ENCODE measurements around the gene SLC12A3. TPM values are rescaled to one million over a fixed set of nuclear protein-coding genes. Genes with fewer than 3 reads are reported as not detected.

SLC12A3 gene
- total RNA-seq, 1 experiment from 2014 or later, result not detected

- Histone ChIP-seq H3K27me3 (ENCODE audit: low read length) (no peaks in the 10 kb centered on the region), H2AFZ (ENCODE audit: low read length) (no peak overlapping the region), H3K4me1 (ENCODE audit: low read length) (peaks cover 73% of the 10 kb centered on the region), H3K9me3 (ENCODE audit: low read length) (no peaks in the 10 kb centered on the region), H3K79me2 (ENCODE audit: low read length) (peaks cover 38% of the 10 kb centered on the region), H3K4me3 (ENCODE audit: low read length) (no peak overlapping the region), H3K9me2 (replicated peaks; ENCODE audit: insufficient read depth, low read length) (no peaks in the 10 kb centered on the region), H3K36me3 (ENCODE audit: insufficient read depth, low read length) (peaks cover 88% of the 10 kb centered on the region), H3K4me2 (ENCODE audit: low read depth, low read length, poor library complexity, severe bottlenecking) (peak overlapping the region; percentile 7), H4K20me1 (ENCODE audit: insufficient read depth, low read depth, low read length) (peaks cover 9% of the 10 kb centered on the region; the same call in 1 of the 2 replicates), H3K27ac (ENCODE audit: low read length) (peak overlapping the region; percentile 50), H3K9ac (ENCODE audit: low read length) (no peak overlapping the region)
- DNase-seq, result no peak
Measured at GRCh38 chr16:56939801-56940200, 74.8 kb downstream of the SLC12A3 start.

DNA sequence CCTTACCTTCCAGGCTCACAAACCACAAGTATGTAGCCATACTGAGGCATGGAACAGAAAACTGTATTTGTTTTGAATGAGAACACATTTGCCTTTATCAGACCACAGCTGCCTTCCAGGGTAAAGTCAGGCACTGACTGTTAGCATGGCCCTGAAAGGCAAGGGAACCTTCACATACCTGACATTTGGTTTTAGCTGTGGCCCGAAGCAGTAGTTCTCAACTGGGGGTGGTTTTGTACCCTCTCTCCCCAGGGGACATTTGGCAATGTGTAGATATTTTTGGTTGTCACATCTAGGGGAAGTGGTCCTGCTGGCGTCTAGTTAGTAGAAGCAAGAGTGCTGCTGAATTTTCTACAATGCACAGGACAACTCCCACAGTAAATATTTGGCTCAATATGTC lies 76.1 kb downstream of the SLC12A3 start:
- Histone ChIP-seq H3K27ac (ENCODE audit: low read length) (peak overlapping the region; percentile 56), H3K79me2 (ENCODE audit: low read length) (peaks cover 25% of the 10 kb centered on the region), H3K27me3 (ENCODE audit: low read length) (no peaks in the 10 kb centered on the region), H3K9ac (ENCODE audit: low read length) (no peak overlapping the region), H2AFZ (ENCODE audit: low read length) (no peak overlapping the region), H3K36me3 (ENCODE audit: insufficient read depth, low read length) (peaks cover 82% of the 10 kb centered on the region), H3K4me3 (ENCODE audit: low read length) (no peak overlapping the region), H3K9me2 (replicated peaks; ENCODE audit: insufficient read depth, low read length) (no peaks in the 10 kb centered on the region), H3K4me2 (ENCODE audit: low read depth, low read length, poor library complexity, severe bottlenecking) (peak overlapping the region; percentile 34), H3K4me1 (ENCODE audit: low read length) (peaks cover 60% of the 10 kb centered on the region), H4K20me1 (ENCODE audit: insufficient read depth, low read depth, low read length) (0 out of 2 replicates have a peak, but pooled peaks cover 3% of the 10 kb centered on the region), H3K9me3 (ENCODE audit: low read length) (no peaks in the 10 kb centered on the region)
- DNase-seq, result no peak

DNA sequence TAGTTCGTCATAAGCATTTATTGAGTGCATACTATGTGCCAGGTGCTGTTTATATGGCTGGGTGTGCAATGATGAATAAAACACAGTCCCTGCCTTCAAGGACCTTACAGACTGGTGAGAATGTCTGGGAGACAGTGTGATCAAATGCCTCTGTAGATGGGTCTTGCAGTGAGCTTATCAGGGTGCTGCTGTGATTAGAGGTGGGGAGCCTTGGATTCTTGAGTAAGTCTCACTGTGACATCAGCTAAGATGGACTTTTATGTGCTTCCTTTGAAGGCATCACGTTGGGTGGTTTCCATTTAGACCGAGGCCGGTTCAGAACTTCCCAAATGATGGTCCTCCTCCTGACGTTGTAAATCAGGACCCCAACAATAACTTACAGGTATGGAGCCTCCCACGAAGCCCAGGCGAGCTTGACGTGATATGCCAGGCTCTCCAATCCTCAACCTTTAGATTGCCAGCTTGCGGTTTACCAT lies 76.9 kb downstream of the SLC12A3 start:
- Histone ChIP-seq H3K9me3 (ENCODE audit: low read length) (no peaks in the 10 kb centered on the region), H3K27me3 (ENCODE audit: low read length) (no peaks in the 10 kb centered on the region), H3K4me3 (ENCODE audit: low read length) (no peak overlapping the region), H3K4me1 (ENCODE audit: low read length) (peaks cover 52% of the 10 kb centered on the region), H3K9ac (ENCODE audit: low read length) (no peak overlapping the region), H3K79me2 (ENCODE audit: low read length) (peaks cover 17% of the 10 kb centered on the region), H2AFZ (ENCODE audit: low read length) (no peak overlapping the region), H3K36me3 (ENCODE audit: insufficient read depth, low read length) (peaks cover 74% of the 10 kb centered on the region), H3K27ac (ENCODE audit: low read length) (peak overlapping the region; percentile 56), H3K4me2 (ENCODE audit: low read depth, low read length, poor library complexity, severe bottlenecking) (no peak overlapping the region), H4K20me1 (ENCODE audit: insufficient read depth, low read depth, low read length) (0 out of 2 replicates have a peak, but pooled peaks cover 3% of the 10 kb centered on the region), H3K9me2 (replicated peaks; ENCODE audit: insufficient read depth, low read length) (no peaks in the 10 kb centered on the region)
- DNase-seq, result no peak

- peaks cover 34% of the 10 kb centered on the region for H3K4me1 ChIP-seq (ENCODE audit: low read length)
- no peak overlapping the region for H3K4me3 ChIP-seq (ENCODE audit: low read length)
- no peaks in the 10 kb centered on the region for H3K9me2 ChIP-seq (replicated peaks; ENCODE audit: insufficient read depth, low read length)
- H3K79me2 ChIP-seq (ENCODE audit: low read length), result 0 out of 2 replicates have a peak, but pooled peaks cover 3% of the 10 kb centered on the region
- H3K36me3 ChIP-seq (ENCODE audit: insufficient read depth, low read length), result peaks cover 57% of the 10 kb centered on the region
- 0 out of 2 replicates have a peak, but pooled peaks cover 3% of the 10 kb centered on the region for H4K20me1 ChIP-seq (ENCODE audit: insufficient read depth, low read depth, low read length)
- H3K27ac ChIP-seq (ENCODE audit: low read length), result no peak overlapping the region
- no peak overlapping the region for H2AFZ ChIP-seq (ENCODE audit: low read length)
- no peaks in the 10 kb centered on the region for H3K27me3 ChIP-seq (ENCODE audit: low read length)
- no peak overlapping the region for H3K9ac ChIP-seq (ENCODE audit: low read length)
- no peak for DNase-seq
- no peak overlapping the region for H3K4me2 ChIP-seq (ENCODE audit: low read depth, low read length, poor library complexity, severe bottlenecking)
- H3K9me3 ChIP-seq (ENCODE audit: low read length), result no peaks in the 10 kb centered on the region
Measured at GRCh38 chr16:56943761-56944375, 78.9 kb downstream of the SLC12A3 start.

- Histone ChIP-seq H3K4me2 (ENCODE audit: low read depth, low read length, poor library complexity, severe bottlenecking) (no peak overlapping the region), H3K4me1 (ENCODE audit: low read length) (peaks cover 32% of the 10 kb centered on the region), H3K9ac (ENCODE audit: low read length) (no peak overlapping the region), H3K27ac (ENCODE audit: low read length) (no peak overlapping the region), H3K36me3 (ENCODE audit: insufficient read depth, low read length) (peaks cover 43% of the 10 kb centered on the region), H4K20me1 (ENCODE audit: insufficient read depth, low read depth, low read length) (no peaks in the 10 kb centered on the region), H3K27me3 (ENCODE audit: low read length) (no peaks in the 10 kb centered on the region), H3K9me3 (ENCODE audit: low read length) (no peaks in the 10 kb centered on the region), H3K4me3 (ENCODE audit: low read length) (no peak overlapping the region), H3K79me2 (ENCODE audit: low read length) (no peaks in the 10 kb centered on the region), H2AFZ (ENCODE audit: low read length) (no peak overlapping the region), H3K9me2 (replicated peaks; ENCODE audit: insufficient read depth, low read length) (no peaks in the 10 kb centered on the region)
- DNase-seq, result no peak
Measured at GRCh38 chr16:56944954-56945839, 80.2 kb downstream of the SLC12A3 start.

DNA sequence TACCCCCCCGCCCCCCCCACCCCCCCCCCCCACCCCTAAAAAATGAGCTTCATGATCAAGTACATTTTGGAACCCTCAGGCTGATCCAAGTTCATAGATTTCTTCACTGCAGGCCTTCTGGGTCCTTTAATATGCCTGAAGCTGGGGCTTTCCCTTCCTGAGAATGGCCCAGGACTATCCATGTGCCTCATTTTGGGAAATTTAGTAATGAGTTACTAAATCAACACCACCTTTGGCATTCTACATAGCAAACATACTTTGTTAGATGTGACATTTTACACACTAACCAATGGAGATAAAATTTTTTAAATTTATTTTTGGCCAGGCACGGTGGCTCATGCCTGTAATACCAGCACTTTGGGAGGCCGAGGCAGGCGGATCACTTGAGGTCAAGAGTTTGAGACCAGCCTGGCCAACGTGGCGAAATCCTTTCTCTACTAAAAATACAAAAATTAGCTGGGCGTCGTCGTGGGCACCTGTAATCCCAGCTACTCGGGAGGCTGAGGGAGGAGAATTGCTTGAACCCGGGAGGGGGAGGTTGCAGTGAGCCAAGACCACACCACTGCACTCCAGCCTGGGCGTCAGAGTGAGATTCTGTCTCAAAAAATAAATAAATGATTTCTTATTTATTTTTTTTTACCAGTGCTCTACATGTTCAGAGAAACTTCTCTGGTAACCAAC lies 81.0 kb downstream of the SLC12A3 start:
- Histone ChIP-seq H3K9ac (ENCODE audit: low read length) (no peak overlapping the region), H3K27me3 (ENCODE audit: low read length) (no peaks in the 10 kb centered on the region), H3K27ac (ENCODE audit: low read length) (no peak overlapping the region), H3K4me3 (ENCODE audit: low read length) (no peak overlapping the region), H3K36me3 (ENCODE audit: insufficient read depth, low read length) (peaks cover 40% of the 10 kb centered on the region), H3K4me1 (ENCODE audit: low read length) (peaks cover 32% of the 10 kb centered on the region), H4K20me1 (ENCODE audit: insufficient read depth, low read depth, low read length) (no peaks in the 10 kb centered on the region), H3K4me2 (ENCODE audit: low read depth, low read length, poor library complexity, severe bottlenecking) (no peak overlapping the region), H3K9me3 (ENCODE audit: low read length) (no peaks in the 10 kb centered on the region), H2AFZ (ENCODE audit: low read length) (no peak overlapping the region), H3K79me2 (ENCODE audit: low read length) (no peaks in the 10 kb centered on the region), H3K9me2 (replicated peaks; ENCODE audit: insufficient read depth, low read length) (no peaks in the 10 kb centered on the region)
- DNase-seq, result no peak

- H4K20me1 ChIP-seq (ENCODE audit: insufficient read depth, low read depth, low read length), result no peaks in the 10 kb centered on the region
- H3K27ac ChIP-seq (ENCODE audit: low read length), result no peak overlapping the region
- peaks cover 31% of the 10 kb centered on the region for H3K36me3 ChIP-seq (ENCODE audit: insufficient read depth, low read length)
Measured at GRCh38 chr16:56946767-56947603, 82.0 kb downstream of the SLC12A3 start.

More at GRCh38 chr16:56946767-56947603, 82.0 kb downstream of the SLC12A3 start:
- no peak for DNase-seq
- Histone ChIP-seq H3K79me2 (ENCODE audit: low read length) (no peaks in the 10 kb centered on the region), H3K9me3 (ENCODE audit: low read length) (no peaks in the 10 kb centered on the region), H3K4me3 (ENCODE audit: low read length) (no peak overlapping the region), H2AFZ (ENCODE audit: low read length) (no peak overlapping the region), H3K27me3 (ENCODE audit: low read length) (no peaks in the 10 kb centered on the region), H3K9me2 (replicated peaks; ENCODE audit: insufficient read depth, low read length) (no peaks in the 10 kb centered on the region), H3K9ac (ENCODE audit: low read length) (no peak overlapping the region), H3K4me2 (ENCODE audit: low read depth, low read length, poor library complexity, severe bottlenecking) (no peak overlapping the region), H3K4me1 (ENCODE audit: low read length) (peaks cover 33% of the 10 kb centered on the region)
